Uterus (tissue), 4 donors: ENCODE data around the gene CD8B. TPM values are rescaled to one million over a fixed set of nuclear protein-coding genes. Genes with fewer than 3 reads are reported as not detected.

Source experiments
- DNase-seq, 2 donors: peaks; one replicate each; pipeline ENCODE4 v3.0.0-alpha.2; 2019 to 2020
- H3K27ac ChIP-seq, 2 donors: fragments of 200-600 bp; sonication (generic); 1 replicate in 1 of 2; 2 replicates in 1 of 2; pipeline ENCODE4 v1.5.1; 2016 to 2018
- H3K27me3 ChIP-seq, 2 donors: fragments of 200-600 bp; sonication (generic); one replicate each; pipeline ENCODE4 v1.5.1; 2018 to 2019; ENCODE audit warnings: control low read depth in 1 of 2
- H3K36me3 ChIP-seq, 2 donors: fragments of 200-600 bp; sonication (generic); one replicate each; pipeline ENCODE4 v1.5.1; 2019; ENCODE audit warnings: control low read depth in 1 of 2
- H3K4me1 ChIP-seq, 2 donors: fragments of 200-600 bp; sonication (generic); one replicate each; pipeline ENCODE4 v1.5.1; 2018 to 2019; ENCODE audit warnings: control low read depth in 1 of 2
- H3K4me3 ChIP-seq, 2 donors: fragments of 200-600 bp; sonication (generic); 1 replicate in 1 of 2; 2 replicates in 1 of 2; pipeline ENCODE4 v1.5.1; 2018 to 2019; ENCODE audit warnings: mild to moderate bottlenecking in 1 of 2
- H3K9me3 ChIP-seq, 2 donors: fragments of 200-600 bp; sonication (generic); one replicate each; pipeline ENCODE4 v1.5.1; 2019; ENCODE audit warnings: control low read depth in 1 of 2
- POLR2A ChIP-seq, 2 donors: fragments of 450-650 bp; IDR thresholded peaks; one replicate each; pipeline ENCODE4 v1.6.1; 2016; ENCODE audit warnings: antibody characterized with exemption in 2 of 2, mild to moderate bottlenecking in 1 of 2, moderate library complexity in 1 of 2
- intact Hi-C: fragments of 100-400 bp; cut with DNase I; formaldehyde crosslinking; loops from one replicate; pipeline ENCODE4 v1.15.1; 2023; ENCODE audit warnings: low total_unique reads
- total RNA-seq, 4 donors: library from RNA; depleted of rRNA in 3 of 4; stranded (reverse); fragments of >200 nt in 3 of 4; gene quantifications; one replicate each; pipeline versions ENCODE4 v1.1.0 to v1.2.4, GENCODE V29; 2014 to 2023
- TF ChIP-seq, protein P1 (sequence below), 4 experiments: fragments of 200-600 bp in 2 of 4; fragments of 450-650 bp in 2 of 4; sonication (generic) in 2 of 4; IDR thresholded peaks; one replicate each; pipeline ENCODE4 v1.5.1; 2016 to 2019; ENCODE audit warnings: antibody characterized with exemption in 4 of 4, mild to moderate bottlenecking in 2 of 4, moderate library complexity in 1 of 4
- donor health status: DM: yes; HTN: yes; CAD: no.

Gene CD8B
- total RNA-seq, 4 donors from 2014 or later = 0.55 to 1.0 TPM; not detected in 2

DNA sequence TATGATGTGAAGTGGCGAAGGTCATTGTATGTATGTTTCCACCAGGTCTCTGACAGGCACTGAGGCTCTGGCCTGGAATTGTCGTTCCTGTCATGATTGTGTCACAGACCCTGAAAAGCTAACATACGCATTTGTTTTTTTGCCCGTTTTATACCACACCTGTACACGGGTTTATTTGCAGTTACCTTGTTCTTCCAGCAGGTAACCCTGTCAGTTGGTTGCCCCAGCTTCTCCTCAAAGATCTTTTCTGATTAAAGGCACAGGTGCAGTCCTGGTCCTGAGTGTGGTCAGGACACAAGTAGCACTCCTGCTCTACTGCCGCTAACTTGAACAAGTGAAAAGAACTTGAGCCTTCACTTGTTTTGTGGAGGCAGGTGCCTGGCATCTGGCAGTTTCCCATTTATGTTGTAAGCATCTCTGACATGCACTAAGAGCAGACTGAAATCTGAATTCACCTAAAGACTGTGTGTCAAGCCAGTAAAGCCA is 90.8 kb downstream of the CD8B start:
- Histone ChIP-seq H3K9me3 (no peaks in the 10 kb centered on the region), H3K27me3 (no peaks in the 10 kb centered on the region), H3K4me3 (no peak overlapping the region), H3K4me1 (no peaks in the 10 kb centered on the region), H3K27ac (no peak overlapping the region), H3K36me3 (no peaks in the 10 kb centered on the region)
- TF ChIP-seq, protein P1, sequence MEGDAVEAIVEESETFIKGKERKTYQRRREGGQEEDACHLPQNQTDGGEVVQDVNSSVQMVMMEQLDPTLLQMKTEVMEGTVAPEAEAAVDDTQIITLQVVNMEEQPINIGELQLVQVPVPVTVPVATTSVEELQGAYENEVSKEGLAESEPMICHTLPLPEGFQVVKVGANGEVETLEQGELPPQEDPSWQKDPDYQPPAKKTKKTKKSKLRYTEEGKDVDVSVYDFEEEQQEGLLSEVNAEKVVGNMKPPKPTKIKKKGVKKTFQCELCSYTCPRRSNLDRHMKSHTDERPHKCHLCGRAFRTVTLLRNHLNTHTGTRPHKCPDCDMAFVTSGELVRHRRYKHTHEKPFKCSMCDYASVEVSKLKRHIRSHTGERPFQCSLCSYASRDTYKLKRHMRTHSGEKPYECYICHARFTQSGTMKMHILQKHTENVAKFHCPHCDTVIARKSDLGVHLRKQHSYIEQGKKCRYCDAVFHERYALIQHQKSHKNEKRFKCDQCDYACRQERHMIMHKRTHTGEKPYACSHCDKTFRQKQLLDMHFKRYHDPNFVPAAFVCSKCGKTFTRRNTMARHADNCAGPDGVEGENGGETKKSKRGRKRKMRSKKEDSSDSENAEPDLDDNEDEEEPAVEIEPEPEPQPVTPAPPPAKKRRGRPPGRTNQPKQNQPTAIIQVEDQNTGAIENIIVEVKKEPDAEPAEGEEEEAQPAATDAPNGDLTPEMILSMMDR (IDR thresholded peaks at IDR 0.05) = no peak
- no peak for TF ChIP-seq POLR2A (IDR thresholded peaks at IDR 0.05)
- intact Hi-C loops = no loop called here
- DNase-seq = no peak

DNA sequence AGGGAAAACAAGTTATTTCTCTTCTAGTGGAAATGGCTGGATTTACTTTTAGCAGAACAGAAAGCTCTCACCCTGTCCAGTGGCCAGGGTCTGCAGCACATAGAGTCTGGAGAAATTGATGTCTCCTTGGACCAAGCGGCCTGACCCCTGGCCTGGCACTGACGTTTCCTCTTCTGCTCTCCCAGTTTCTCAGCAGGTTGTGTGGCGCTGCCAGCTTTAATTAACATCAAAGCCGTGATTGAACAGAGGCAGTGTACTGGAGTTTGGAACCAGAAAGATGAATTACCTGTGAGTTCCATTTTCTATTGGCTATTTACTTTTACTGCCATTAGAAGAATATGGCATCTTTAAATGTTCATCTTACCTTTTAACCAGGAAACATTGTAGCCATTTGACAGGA is 91.8 kb downstream of the CD8B start:
- no peak for DNase-seq
- H3K27ac ChIP-seq = no peak overlapping the region
- no peaks in the 10 kb centered on the region for H3K27me3 ChIP-seq
- intact Hi-C loops = no loop called here
- H3K4me1 ChIP-seq = no peaks in the 10 kb centered on the region
- no peaks in the 10 kb centered on the region for H3K36me3 ChIP-seq
- no peaks in the 10 kb centered on the region for H3K9me3 ChIP-seq
- TF ChIP-seq, protein P1 (IDR thresholded peaks at IDR 0.05) = no peak
- no peak for TF ChIP-seq POLR2A (IDR thresholded peaks at IDR 0.05)
- no peak overlapping the region for H3K4me3 ChIP-seq

GRCh38 chr2:86768189-86768949 is 93.3 kb downstream of the CD8B start:
- Histone ChIP-seq H3K27ac (no peak overlapping the region), H3K4me3 (no peak overlapping the region), H3K4me1 (no peaks in the 10 kb centered on the region), H3K27me3 (no peaks in the 10 kb centered on the region), H3K9me3 (no peaks in the 10 kb centered on the region), H3K36me3 (no peaks in the 10 kb centered on the region)
- no peak for DNase-seq
- TF ChIP-seq, protein P1 (IDR thresholded peaks at IDR 0.05) = no peak
- no peak for TF ChIP-seq POLR2A (IDR thresholded peaks at IDR 0.05)
- intact Hi-C loops = no loop called here

Other genes starting within 250 kb of the CD8B start
- gene RNF103, start 238.0 kb downstream of the CD8B start, total RNA-seq = 10 to 100 TPM; 33.2 to 55.5 (median 51.8) TPM
- 10 to 100 TPM; 33.6 to 71.5 (median 38.0) TPM for gene RMND5A, start 141.6 kb downstream of the CD8B start, total RNA-seq
- 10 to 100 TPM in 1 of 4 donors, 1 to 10 TPM in 2, under 1 TPM in 1; 0.07 to 38.5 (median 1.2) TPM for gene CD8A, start 71.0 kb downstream of the CD8B start, total RNA-seq
- gene RGPD1, start 80.2 kb upstream of the CD8B start, total RNA-seq = 1 to 10 TPM in 3 of 4 donors, not detected in 1; 1.6 to 3.8 (median 3.2) TPM
- 1 to 10 TPM in 3 of 4 donors, not detected in 1; 4.9 to 7.5 (median 5.1) TPM for gene PLGLB1, start 160.0 kb upstream of the CD8B start, total RNA-seq